GM12801 (cell line): ENCODE measurements around the gene RET.

ENCODE experiments used
- TF ChIP-seq, protein P1 (sequence below): IDR thresholded peaks from one replicate; pipeline ENCODE4 v1.5.1; 2011; ENCODE audit warnings: control low read depth; ENCODE audit not compliant: insufficient read length; ENCODE audit errors: extremely low read depth

Gene RET

GRCh38 chr10:43037440-43037839 lies 39.4 kb upstream of the RET start:
- TF ChIP-seq, protein P1, sequence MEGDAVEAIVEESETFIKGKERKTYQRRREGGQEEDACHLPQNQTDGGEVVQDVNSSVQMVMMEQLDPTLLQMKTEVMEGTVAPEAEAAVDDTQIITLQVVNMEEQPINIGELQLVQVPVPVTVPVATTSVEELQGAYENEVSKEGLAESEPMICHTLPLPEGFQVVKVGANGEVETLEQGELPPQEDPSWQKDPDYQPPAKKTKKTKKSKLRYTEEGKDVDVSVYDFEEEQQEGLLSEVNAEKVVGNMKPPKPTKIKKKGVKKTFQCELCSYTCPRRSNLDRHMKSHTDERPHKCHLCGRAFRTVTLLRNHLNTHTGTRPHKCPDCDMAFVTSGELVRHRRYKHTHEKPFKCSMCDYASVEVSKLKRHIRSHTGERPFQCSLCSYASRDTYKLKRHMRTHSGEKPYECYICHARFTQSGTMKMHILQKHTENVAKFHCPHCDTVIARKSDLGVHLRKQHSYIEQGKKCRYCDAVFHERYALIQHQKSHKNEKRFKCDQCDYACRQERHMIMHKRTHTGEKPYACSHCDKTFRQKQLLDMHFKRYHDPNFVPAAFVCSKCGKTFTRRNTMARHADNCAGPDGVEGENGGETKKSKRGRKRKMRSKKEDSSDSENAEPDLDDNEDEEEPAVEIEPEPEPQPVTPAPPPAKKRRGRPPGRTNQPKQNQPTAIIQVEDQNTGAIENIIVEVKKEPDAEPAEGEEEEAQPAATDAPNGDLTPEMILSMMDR = no peak

- TF ChIP-seq, protein P1 = no peak
These were observed 38.7 kb upstream of the RET start for GRCh38 chr10:43037942-43038782.

DNA sequence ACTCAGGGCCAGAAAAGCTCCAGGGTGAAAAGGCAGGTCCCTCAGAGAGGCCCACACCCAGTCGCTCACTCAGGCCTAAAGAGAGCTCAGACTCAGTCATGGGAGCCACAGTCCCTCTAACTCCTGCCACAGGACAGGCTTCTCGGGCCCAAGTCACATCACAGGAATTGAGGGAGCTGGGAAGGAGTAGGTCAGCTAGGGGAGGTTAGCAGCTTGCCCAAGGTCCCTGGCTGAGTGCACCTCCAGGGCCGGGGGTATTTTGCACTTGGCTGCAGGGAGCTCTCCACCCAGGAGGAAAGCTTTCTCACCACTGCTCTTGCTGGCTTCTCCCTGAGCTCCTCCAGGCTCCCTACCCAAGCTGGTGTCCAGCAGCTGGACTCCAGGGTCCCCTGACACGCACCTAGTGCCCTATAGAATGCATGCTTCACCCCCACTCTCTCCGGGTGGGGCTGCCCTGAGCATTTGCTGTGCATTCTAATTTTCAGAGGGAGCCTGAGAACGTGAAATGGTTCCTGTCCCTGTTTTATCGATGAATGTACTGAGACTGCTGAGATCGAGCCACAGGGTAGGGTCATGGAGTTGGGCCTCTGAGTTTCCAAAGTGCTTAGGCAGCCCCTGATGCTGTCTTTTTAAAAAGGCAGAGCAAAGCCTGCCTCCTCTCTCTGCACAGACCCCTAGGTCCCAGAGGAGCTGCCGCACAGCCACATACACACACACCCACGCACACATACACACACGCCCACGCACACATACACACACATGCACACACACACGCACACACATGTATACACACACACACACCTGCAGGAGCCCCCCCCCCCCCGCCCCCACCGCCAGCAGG lies 37.9 kb upstream of the RET start:
- TF ChIP-seq, protein P1 = no peak

DNA sequence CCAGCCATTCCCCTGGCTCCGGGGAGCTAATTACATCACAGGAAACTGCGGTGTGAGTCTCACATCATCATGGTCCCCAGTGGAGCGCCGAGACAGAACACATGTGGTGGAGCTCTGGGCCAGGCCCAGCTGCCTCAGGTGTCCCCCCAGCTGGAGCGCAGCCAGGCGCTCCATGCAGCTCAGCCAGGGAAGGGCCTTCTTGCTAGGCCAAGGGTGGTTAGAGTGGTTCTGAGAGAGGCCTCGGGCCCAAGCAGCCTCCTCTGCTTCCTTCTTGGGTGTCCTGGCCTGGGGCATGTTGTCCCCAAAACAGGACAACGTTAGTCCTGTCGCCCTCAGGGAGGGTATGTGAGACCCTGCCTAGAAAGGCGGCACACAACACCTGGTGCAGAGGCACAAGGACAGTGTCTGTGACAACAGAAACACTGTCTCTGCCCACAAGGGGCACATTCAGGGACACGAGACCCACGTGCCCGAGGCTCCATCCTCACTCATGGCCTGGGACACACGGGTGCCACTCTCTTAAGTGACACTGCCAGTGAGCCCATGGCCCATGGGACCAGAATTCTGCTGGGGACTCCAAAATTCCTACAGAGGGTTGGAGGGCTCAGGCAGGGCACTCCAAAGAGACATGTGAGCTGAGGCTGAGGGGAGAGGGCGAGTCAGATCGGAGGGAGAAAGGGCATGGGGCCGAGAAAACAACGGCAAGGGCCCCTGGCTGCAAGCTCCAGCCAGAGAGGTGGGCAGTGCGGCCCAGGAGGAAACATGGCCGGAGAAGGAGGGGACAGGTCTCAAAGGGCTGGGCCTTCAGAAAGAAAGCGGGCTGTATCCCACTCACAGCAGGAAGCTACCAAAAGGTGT lies 37.0 kb upstream of the RET start:
- TF ChIP-seq, protein P1 = no peak

GRCh38 chr10:43040482-43041256 lies 36.2 kb upstream of the RET start:
- TF ChIP-seq, protein P1 = no peak

GRCh38 chr10:43041422-43042342 lies 35.2 kb upstream of the RET start:
- TF ChIP-seq, protein P1 = no peak
